G401.6 (cell line): ENCODE measurements around the gene APBA2.
"Not testable (repeated sequence)": the region's sequence is repeated elsewhere in the genome, so short reads cannot be mapped to it uniquely, and the experiment has no call there.

Experiments
- FAIRE-seq: peaks from 2 replicates; lab custom pipeline; 2012; peaks lifted over from hg19 to GRCh38; lab: Jason Lieb, UNC

The APBA2 gene

DNA sequence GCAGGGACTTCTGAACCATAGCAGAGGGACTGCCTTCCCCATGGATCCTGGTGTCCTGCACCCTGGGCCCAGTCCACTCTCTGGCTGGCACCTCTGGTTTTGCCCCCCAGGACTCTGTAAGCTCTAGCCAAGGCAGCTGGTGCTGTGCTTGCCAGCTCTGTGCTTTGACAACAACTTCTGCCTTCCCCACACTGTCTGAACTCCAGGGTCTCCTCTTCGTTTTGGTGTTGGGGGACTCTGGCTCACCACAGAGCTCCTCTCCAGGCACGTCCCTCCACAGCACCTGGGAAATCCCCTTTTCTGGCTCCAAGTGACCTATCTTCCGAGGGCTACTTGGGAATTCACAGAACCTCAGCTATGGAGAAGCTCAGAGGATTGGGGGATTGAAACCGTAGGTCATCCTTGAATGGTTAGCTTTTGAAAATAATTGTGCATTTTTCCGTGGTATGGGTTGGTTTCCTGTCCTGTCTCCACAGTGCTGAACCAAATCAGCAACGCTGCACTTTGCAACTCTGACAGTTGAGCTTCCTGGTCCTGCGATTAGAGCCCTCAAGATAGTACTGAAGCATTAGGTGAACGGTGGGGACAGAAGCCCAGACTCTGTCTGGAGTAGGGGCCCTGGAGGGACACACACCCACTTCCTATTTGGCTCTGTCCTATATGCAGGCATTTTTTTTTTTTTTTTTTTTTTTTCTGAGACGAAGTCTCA, 152.4 kb downstream of the APBA2 start:
- no peak for FAIRE-seq

DNA sequence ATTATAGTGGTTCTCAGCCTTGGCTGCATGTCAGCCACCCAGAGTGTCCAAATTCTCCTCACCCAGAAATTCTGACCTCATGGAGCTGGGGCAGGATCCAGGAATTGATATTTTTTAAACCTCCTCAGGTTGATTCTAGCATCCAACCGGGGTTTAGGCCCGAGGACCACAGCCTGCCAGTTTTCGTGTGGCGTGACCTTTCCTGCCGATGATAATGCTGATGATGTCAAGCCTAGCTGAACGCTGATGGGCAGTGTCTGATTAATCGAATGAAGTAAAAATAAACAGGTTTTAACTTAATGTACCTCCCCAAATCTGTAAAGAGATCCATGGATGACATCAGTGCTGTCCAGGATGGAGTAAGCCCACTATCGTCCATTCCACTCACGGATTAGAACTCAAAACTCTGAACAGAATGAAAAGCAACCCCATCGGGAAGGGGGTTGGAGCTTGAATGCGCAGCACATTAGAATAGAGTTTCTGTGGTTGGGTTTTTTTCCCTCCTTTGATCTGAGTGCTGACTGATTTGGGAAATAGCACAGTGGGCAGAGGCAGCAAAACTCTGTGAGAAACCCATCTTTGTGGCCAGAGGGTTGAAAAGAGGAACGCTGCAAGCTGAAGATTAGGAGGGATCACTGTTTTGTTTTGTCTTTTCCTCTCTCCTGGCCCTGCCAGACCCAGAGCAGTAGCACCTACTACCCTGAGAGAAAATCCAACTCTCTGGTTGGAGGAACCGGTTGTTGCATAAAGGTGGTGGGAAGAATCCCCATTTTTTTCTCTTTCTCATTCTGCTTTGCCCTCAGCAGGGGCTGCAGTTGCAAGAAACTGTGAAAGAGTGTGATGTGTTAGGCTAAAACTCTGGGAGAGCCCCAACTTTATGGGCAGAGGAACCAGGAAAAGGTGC, 153.9 kb downstream of the APBA2 start:
- FAIRE-seq = no peak

DNA sequence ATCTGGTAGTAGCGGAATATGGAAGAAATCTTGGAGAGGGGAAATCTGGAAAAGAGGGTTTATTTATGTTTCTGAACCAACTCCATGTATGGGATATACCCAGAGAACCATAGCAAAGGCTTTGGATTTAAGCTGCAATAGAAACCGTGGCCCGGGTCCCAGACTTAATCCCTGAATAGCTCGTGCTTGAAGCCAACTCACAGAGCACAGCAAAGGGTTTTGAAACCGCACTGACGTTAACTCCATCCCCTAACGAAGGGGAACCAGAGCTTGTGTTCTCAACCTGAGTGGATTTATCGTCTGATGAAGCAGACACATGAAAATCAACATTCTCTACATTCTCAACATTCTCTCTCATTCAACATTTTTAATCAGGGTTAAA, 154.6 kb downstream of the APBA2 start:
- no peak for FAIRE-seq

DNA sequence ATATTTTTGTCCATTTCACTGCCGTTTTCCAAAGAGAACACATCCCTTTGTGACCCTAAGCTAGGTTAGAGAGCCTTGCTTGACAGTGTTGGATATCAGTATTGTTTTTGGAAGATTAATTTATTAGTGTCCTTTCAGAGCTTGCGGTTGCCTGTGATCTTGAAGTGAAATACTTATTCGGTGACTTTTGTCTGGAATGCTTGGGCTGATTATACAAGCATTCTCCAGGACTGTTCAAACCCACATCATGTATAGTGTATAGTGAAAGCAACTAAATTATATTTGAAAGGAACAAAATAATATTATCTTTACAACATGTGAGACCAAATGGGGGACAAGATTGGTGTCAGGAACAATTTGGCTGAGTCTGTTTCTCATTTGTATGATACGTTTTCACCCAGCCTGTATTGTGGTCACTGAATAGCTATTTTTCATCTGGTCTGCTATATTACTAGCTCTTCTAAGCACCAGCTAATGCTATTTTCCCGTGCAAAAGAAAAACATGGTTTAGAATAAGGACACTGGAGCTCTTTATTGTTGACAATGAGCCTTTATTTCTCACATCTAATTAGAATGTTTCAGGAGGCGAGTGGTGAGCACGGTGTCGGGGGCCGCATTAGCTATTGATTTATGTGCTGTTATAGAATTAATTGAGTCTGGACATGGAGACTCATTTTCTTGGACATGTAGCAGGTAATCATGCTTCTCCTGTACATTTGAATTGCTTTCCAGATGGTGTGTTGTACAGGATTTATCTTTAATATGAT, 158.1 kb downstream of the APBA2 start:
- FAIRE-seq = no peak

DNA sequence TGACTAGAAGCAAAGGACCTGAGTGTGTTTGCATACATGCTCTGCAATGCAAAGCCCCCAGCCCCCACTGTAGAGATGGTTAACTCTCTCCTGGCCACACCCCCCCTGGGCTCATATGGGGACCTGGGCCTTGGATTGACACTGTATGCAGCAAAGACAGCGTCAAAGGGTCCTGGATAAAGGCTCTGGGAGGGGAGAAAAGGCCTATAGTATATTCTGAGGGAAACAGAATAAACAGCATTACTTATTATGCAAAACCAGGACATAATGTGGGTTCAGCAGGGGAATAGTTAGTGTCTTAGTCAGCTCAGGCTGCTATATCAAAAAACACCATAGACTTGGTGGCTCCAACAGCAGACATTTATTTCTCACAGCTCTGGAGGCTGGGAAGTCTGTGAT, 158.7 kb downstream of the APBA2 start:
- FAIRE-seq = no peak

DNA sequence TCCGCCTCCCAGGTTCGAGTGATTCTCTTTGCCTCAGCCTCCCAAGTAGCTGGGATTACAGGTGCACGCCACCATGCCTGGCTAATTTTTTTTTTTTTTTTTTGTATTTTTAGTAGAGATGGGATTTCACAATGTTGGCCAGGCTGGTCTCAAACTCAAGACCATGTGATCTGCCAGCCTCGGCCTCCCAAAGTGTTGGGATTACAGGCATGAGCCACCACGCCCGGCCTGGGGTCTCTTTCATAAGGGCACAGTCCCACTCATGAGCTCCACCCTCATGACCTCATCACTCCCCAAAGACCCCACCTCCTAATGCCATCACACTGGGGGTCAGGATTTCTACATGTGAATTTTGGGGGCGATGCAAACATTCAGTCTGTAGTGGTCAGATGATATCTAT, 159.4 kb downstream of the APBA2 start:
- FAIRE-seq = not testable (repeated sequence)

DNA sequence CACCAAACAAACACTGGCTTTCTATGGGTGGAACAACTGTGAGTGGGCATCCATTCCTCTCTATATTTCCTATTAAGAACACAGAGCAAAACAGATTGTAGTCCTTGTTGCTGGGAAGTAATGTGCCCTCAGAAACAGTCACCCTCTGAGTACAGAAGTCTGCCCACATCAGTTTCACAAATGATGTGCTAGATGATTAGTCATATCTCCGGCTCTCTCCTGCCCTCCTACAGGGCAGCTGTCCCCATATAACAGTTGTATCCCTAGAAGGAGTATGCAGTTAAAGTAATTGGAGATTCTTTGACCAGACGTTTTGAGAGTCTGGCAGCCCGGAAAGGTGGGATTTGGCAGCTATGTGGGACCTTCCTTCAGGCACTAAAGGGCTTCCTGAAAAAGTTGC, 159.9 kb downstream of the APBA2 start:
- no peak for FAIRE-seq

DNA sequence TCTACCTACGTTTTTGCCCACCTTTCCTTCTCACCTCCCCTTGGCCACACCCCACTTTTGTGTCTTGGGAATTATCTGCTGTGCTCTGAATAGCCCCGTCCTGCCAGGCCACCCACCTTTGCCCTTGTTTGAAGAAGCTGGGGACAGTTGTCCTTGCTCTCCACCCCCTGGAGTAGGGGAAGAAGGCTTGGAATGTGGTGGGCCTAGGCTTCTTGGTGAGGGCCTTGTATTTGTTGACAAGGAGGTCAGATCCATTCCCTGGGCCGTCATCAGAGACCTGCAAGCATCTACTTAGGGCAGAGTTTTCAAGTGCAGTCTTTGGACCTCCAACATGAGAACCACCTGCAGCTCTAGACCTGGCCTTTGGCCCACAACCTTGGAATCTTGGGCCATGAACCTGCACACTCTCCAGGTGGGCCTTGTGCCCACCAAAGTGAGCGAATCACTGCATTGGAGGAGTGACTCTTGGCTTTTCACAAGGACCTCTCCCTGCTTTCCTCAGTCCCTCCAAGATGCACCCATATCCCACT, 160.6 kb downstream of the APBA2 start:
- no peak for FAIRE-seq

DNA sequence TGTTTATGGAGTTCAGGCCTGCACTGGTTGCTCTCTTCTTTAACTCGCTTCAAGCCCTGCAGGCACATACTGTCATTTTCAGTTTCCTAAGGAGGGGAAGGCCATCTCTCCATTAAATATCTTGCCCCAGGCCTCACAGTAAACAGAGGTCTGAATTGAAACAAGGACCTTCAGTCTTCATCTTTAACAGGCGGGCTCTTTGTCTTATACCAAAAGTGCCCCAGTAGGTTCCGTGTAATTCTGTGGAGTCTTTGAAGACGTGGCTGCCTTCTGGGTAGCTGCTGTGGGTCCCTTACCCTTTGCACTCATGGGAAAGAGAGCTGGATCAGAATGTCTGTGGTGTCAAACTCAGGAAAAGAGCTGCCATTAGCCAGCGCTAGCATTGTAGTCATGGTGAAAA, 161.2 kb downstream of the APBA2 start:
- FAIRE-seq = no peak

DNA sequence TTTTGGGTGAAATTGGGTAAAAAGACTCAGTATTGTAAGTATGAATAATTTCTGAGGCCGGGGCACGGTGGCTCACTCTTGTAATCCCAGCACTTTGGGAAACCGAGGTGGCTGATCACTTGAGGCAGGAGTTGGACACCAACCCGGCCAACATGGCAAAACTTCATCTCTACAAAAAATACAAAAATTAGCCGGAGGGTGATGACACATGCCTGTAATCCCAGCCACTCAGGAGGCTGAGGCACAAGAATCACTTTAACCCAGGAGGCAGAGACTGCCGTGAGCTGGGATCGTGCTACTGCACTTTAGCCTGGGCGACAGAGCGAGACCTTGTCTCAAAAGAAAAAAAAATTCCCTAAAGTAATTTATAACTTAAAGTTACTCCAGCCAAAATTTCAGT, 162.2 kb downstream of the APBA2 start:
- no peak for FAIRE-seq

DNA sequence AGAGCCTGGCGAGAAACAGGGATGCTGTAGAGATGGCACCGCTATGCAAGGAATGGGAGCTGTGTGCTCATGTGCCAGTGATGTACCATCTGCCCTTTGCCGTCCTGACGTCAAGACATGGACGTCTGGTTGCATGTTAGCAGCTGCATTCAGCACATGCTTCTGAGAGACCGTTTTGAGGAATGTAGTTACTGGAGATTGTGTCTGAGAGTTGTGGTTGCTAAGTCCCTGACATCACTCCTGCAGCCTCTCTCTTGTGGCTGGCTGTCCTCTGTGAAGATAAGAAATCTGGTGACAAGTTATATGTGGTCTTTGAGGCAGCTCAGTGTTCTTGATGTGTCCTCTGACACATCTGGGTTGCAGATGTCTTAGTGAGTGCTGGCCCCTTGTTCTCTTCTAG, 165.1 kb downstream of the APBA2 start:
- FAIRE-seq = no peak

DNA sequence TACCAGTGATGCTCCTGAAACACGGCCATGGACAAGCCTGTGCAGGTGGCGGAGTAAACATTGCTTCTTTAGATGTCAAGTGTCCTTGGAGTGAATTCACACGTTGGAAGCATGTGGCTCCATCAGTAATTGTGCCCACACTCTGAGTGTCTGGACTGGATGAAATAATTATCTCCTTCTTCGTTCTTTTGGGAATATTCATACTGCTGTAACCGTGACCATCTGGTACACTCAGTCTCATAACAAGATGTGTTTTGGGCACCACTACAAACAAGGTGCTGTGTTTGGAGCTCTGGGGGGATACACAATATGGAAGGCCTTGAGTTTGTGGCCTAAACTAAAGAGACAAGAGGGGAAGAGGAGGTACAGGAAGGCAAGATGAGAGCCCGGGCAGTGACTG, 165.6 kb downstream of the APBA2 start:
- FAIRE-seq = no peak

DNA sequence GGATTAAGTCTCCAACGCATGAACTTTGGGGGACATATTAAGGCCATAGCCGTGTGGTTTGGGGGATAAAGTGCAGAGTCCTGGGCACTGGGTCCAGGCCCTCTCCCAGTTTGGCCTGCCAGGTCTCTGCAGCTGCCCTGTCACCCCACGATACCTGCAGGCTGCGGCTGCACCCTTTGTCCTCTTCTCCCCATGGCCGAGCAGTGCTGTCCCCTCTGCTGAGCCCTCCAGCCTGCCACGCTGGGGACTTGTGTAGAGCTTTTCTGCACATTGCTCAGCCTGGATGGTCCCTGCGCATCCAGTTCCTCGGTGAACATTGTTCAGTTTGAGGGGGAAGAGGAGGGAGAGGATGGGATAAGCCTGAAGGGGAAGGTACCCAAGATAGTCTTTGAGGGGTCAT, 167.2 kb downstream of the APBA2 start:
- no peak for FAIRE-seq

DNA sequence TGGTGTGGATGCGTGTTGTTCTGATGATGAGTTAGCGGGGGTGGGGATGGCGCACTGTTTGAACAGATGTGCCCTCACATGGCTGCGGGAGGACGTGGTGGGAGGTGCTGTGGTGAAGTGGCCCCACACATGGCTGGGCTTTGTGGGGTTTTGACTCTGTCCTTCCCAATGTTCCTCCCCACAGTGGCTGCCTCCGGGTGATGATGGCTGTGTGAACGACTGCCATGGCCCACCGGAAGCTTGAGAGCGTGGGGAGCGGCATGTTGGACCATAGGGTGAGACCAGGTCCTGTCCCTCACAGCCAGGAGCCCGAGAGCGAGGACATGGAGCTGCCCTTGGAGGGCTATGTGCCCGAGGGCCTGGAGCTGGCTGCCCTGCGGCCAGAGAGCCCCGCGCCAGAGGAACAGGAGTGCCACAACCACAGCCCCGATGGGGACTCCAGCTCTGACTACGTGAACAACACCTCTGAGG, 167.9 kb downstream of the APBA2 start:
- no peak for FAIRE-seq

DNA sequence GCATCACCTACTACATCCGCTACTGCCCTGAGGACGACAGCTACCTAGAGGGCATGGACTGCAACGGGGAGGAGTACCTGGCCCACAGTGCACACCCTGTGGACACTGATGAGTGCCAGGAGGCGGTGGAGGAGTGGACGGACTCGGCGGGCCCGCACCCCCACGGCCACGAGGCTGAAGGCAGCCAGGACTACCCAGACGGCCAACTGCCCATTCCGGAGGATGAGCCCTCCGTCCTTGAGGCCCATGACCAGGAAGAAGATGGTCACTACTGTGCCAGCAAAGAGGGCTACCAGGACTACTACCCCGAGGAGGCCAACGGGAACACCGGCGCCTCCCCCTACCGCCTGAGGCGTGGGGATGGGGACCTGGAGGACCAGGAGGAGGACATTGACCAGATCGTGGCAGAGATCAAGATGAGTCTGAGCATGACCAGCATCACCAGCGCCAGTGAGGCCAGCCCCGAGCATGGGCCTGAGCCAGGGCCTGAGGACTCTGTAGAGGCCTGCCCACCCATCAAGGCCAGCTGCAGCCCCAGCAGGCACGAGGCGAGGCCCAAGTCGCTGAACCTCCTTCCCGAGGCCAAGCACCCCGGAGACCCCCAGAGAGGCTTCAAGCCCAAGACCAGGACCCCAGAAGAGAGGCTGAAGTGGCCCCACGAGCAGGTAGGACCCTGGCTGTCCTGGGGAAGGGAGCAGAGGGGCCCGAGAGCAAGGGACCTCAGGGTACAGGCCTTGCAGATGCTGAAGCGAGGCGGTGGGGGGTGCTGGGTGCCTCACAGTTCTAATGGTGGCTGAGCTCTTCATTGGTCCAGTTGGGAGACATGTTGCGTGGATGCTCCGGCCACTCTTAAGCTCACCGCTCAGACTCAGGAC, 168.6 kb downstream of the APBA2 start:
- no peak for FAIRE-seq

DNA sequence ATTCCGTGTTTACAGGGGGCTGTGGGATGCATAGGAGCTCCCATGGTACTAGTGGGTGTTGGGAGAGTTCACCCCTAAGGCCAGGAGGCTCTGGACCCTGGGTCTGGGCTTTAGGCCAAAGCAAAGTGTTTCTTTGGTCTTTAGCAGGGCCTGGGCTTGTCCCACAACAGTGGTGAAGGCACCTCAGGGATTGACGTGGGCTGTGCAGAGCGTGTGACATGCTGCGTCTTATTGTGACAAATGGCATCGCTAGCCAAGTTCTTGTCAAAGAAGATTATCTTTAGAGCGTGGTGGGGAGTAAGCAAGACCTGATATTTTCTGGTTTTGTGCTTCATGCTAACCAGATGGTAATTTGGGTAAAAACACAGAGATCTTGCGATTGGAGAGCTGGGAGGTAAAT, 170.1 kb downstream of the APBA2 start:
- no peak for FAIRE-seq

DNA sequence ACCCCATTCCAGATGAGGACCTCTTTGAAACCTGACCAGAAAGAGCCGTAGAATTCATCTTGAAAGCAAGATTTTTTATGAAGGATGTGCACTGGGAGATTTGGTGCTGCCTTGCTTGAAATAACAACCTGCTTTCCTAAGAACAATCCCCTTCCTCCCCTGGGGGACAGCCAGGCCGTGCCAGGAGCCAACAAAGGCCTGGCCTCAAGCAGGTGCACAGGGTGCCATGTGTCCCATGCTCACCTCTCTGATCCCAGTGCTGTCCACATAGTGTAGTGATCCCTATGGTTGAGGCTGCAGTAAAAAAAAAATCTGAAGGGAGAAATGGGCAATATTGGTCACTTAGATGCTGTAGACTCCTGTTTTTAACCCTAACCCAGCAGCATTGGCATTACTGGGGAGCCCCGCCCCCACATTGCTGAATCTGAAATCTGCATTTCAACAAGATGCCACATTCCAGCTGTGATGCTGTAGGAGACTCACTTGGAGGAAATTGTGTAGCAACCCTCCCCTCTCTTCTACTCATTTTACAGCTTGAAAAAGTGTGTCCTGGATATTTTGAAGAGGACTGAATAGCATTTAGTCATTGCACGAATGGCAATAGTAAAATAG, 171.2 kb downstream of the APBA2 start:
- no peak for FAIRE-seq

DNA sequence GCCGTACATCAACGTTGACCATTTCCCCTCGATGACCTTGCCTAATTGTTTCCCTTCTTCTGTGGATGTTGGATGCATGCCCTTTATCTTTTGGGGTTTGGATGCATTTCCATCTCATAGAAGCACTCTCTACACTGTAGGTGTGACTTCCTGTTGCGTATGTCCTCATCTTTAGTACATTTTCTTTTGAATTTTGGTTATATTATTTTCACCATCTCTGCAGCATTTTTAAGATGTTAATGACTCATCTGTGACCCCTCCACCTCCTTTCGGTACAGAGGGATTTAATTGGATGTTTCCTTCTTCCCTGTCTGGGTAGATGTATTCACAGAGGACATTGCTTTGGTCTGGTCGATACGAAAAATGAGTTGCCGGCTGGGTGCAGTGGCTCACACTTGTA, 172.1 kb downstream of the APBA2 start:
- FAIRE-seq = no peak

DNA sequence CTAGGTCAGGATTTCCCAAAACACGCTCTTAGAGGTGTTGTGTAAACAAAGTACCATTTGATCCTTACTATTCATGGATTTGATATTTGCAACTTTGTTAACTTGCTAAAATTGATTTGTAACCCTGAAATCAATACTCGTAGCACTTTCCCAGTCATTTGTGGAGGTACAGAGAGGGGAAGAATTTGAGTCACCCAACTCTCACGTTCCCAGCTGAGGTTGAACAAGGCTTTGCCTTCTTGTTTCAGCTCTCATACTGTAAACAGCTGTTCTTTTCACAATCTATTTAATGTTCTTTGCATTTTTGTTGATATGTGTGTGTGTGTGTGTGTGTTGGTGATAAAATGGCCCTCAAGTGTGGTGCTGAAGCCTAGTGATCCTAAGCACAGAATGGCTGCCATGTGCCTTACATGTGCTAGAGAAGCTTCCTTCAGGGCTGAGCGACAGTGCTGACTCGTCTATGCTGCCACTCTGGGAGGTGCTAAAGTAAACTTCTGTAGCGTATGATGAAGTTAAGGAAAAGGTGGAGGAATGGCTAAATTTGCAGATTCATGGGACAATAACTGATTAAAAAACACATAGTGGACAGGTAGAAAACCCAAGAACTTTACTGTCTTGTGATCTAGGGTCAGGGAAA, 173.2 kb downstream of the APBA2 start:
- no peak for FAIRE-seq

DNA sequence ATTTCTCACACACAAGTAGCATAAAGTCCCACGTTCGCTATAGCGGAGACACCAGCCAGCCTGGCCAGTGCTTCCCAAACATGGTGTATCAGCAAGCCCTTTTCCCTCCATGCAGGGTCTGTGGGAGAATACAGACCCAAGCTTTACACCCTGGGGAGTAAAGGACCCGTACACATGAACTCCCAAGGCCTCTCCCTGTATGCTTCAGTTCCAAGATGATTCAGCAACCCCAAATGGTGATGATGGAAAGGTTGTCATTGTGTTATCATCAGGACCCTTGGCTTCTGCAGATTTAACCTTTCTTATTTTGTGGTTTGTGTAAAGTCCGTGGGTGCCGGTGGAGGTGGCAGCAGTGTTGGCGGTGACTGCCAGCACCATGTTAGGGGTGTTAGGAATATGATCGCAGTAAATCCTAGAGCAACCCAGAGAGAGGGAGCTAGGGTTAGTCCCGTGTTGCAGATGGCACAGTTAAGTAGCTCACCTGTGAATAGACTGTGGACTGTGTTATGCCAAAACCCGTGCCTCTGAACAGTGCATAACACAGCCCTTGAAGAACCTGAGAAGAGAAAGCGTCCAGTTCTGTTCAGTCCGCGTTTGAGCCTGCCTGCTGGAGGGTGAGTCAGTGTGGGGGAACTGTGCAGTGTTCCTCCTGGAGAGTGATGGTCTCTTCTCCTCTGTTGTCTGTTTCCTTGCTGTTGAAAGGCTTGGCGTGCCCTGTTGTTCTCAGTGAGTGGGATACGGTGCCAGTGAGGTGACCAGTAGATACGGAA, 174.3 kb downstream of the APBA2 start:
- no peak for FAIRE-seq
